Measurements from ENCODE around the gene CALCR.
"Not testable (repeated sequence)": the region's sequence is repeated elsewhere in the genome, so short reads cannot be mapped to it uniquely, and the experiment has no call there.

CALCR gene

GRCh38 chr7:93594250-93594649 lies 19.7 kb upstream of the CALCR start:
- TF ChIP-seq CTCF (IDR thresholded peaks at IDR 0.05): no peak
- no peak for DNase-seq (ENCODE audit: low spot score)
- Histone ChIP-seq H3K27ac (no peak overlapping the region), H3K4me3 (no peak overlapping the region)

GRCh38 chr7:93592588-93593266 lies 18.2 kb upstream of the CALCR start:
- no peak overlapping the region for H3K27ac ChIP-seq
- H3K4me3 ChIP-seq: no peak overlapping the region
- no peak for TF ChIP-seq CTCF (IDR thresholded peaks at IDR 0.05)

GRCh38 chr7:93591224-93592050 lies 16.9 kb upstream of the CALCR start:
- not testable (repeated sequence) for DNase-seq (ENCODE audit: low spot score); H3K27ac ChIP-seq; H3K4me3 ChIP-seq

More at GRCh38 chr7:93592588-93593266, 18.2 kb upstream of the CALCR start:
- DNase-seq (ENCODE audit: low spot score): no peak

GRCh38 chr7:93586479-93586865 lies 11.9 kb upstream of the CALCR start:
- not testable (repeated sequence) for DNase-seq (ENCODE audit: low spot score)

GRCh38 chr7:93585694-93586478 lies 11.4 kb upstream of the CALCR start:
- H3K27ac ChIP-seq; DNase-seq (ENCODE audit: low spot score); H3K4me3 ChIP-seq: not testable (repeated sequence)

More at GRCh38 chr7:93586479-93586865, 11.9 kb upstream of the CALCR start:
- not testable (repeated sequence) for H3K4me3 ChIP-seq, H3K27ac ChIP-seq

GRCh38 chr7:93579431-93579830 lies 4.9 kb upstream of the CALCR start:
- TF ChIP-seq CTCF (IDR thresholded peaks at IDR 0.05): no peak

GRCh38 chr7:93578762-93579161 lies 4.2 kb upstream of the CALCR start:
- no peak for DNase-seq (ENCODE audit: low spot score)
- H3K4me3 ChIP-seq: no peak overlapping the region
- no peak overlapping the region for H3K27ac ChIP-seq
- no peak for TF ChIP-seq CTCF (IDR thresholded peaks at IDR 0.05)

More at GRCh38 chr7:93579431-93579830, 4.9 kb upstream of the CALCR start:
- Histone ChIP-seq H3K4me3 (no peak overlapping the region), H3K27ac (no peak overlapping the region)
- no peak for DNase-seq (ENCODE audit: low spot score)

GRCh38 chr7:93575555-93576399 lies 1.3 kb upstream of the CALCR start:
- TF ChIP-seq CTCF (IDR thresholded peaks at IDR 0.05): no peak
- DNase-seq (ENCODE audit: low spot score): no peak
- peak overlapping the region; percentile 60 for H3K4me3 ChIP-seq
- H3K27ac ChIP-seq: no peak overlapping the region

All from coronary artery (tissue), 2 donors.